SIG-M5 treated with dmso at 0.1 percent for 504 hours (cell line): ENCODE measurements around the gene DNAH6.
A peak's percentile ranks its signal among the peaks of the same experiment; 100 is the strongest.

Experiments
- DNase-seq: peaks from one replicate; lab custom pipeline; 2025; ENCODE audit not compliant: unreplicated experiment; lab: John Stamatoyannopoulos, UW

DNAH6 gene

DNA sequence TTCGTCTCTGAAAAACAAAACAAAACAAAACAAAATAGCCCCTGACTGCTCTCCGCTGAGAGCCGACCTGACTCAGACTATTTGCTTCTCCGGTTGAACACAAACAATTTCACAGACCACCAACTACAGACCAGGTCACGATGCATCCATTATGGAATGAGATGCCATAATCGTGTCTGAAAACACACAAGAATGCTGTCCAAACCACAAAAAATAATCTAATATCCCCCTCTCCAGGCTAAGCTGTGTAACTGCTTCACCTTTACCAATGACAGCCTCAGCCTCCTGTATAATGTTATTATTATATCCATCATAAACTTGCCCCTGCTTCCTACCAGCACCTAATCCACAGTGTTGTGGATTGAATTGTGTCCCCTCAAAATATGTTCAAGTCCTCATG is 114.7 kb downstream of the DNAH6 start:
- DNase-seq: peak; percentile 38

DNA sequence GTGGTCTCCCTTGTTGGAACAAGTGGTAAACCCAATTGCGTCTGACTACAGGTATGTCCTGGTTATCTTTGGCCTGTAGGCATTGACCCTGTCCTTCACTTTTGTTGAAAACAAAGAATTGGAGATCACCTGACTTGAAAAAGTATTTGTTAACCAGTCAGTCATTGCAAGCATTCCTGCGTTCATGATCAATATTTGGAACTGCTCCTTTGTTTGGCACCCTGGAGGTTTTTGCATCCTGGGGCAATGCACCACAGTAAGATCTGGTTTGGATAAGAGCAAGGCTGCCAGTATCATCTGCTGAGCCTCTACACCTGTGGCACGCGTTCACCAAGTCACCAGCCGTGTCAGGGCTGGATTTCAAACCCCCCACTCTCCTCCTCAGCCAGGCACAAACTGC is 115.7 kb downstream of the DNAH6 start:
- no peak for DNase-seq

DNA sequence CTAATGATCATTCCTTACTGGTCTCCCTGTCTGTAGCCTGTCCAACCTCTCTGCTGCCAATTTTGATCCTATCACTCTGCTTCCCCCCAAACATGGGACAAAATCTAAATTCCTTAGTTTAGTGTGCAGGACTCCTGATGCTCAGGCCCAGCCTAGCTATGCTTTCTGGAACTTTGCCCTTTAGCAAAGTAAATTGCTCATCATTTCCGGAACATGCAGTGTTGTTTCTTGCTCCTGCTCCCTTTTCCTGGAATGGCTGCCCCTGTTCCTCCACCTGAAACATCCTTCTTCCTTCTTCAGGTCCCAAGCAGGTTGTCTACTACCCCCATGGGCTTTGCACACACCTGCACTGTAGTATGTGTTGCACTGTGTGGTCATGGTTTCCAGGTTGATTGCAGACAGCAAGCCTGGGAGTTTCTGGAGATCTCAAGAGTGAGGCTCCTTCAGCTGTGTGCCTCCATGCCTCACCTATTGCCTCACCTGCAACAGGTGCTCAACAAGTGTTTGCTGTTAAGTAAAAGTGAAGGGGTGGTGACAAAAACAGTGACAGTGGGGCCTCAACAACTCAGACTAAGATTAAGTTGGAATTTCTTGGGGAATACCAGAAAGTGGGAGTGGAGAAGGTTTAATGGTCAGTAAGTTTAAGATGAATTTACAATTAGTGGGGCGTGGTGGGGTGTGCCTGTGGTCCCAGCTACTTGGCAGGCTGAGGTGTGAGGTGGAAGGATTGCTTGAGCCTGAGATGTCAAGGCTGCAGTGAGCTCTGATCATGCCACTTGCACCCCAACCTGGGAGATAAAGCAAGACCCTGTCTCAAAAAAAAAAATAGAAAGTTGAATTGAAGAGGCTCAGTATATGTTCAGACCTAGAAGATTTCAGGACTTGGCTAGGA is 120.0 kb downstream of the DNAH6 start:
- no peak for DNase-seq

DNA sequence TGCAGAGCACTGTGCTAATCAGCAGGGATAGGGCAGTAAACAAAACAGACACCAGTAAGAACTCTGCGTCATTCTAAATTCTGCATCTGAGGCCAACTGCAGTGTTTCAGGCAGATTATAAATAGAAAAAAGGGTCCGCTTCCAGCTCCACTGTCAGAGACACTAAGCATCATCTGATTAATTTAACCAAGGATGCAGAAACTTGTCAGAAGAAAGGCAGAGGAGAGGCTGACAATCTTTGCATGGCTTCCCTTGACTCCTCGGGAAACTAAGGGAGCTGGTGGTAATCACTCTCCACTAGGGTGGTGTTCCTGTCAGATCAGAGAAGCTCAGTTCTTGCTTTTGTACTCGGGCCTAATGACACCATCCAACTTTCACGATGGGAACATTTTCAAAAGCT is 123.5 kb downstream of the DNAH6 start:
- no peak for DNase-seq

DNA sequence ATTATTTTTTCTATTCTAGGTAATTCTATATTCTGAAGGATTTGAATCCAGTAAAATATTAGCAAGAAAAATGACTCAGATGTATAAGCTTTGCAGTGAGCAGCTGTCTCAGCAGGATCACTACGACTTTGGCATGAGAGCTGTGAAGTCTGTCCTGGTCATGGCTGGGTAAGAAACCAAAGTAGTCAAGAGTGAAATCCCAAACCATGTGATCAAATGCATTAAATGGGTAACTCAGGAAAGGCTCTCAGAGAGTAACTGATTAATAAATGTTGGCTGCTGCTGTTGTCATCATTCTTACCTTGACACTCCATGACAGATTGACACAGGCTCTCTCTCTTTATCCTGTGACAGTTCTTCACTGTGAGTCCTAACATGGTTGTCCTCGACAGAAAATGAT is 124.1 kb downstream of the DNAH6 start:
- DNase-seq: no peak

DNA sequence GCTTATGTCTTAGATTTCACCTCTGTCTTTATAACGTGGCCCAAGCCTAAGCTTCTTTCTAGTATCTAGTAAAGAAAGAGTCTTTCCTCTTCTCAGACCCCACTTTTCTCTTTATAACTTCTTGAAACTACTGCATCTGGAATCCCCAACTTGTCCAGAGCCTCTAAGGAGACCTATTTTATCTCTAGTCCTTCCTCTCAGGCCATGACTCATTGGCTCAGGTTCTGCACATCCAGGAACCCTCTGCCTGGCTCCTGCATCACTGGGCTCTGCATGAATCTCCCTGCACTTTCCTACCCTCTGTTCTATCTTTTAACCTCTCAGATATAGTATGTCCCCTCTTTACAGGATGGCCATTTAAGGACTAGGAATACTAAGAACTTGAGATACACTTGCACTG is 124.7 kb downstream of the DNAH6 start:
- no peak for DNase-seq

DNA sequence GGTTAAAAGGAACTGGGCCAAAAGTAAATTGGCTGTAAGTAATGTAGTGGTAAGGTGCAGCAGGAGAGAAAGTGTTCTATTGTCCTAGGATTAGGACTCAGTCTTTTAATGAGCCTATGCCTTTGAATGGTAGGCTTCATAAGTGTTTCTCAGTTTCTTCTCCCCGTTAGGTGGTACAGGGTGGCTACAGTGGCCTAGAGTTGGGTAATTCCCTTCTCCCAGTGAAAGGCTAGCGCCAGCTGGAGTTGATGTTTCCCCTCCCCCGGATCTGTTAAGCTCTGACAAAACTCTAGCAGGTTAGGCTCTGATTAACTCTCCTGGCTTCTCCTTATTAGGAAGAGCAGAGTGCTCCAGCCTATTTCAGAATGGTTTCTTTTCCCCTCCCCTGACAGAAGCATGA is 127.7 kb downstream of the DNAH6 start:
- DNase-seq: no peak

DNA sequence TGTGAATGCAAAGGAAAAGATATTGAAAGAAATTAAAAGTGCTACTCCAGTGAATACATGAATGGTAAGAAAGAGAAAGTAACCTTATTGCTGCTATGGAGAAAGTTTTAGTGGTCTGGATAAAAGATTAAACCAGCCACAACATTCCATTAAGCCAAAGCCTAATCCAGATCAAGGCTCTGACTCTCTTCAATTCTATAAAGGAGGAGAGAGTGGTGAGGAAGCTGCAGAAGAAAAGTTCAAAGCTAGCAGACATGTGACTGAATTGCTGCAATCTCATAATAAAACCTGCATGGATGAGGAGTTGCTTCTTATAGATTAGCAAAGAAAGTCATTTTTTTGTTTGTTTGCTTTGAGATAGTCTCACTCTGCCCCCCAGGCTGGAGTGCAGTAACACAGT is 130.2 kb downstream of the DNAH6 start:
- DNase-seq: no peak

DNA sequence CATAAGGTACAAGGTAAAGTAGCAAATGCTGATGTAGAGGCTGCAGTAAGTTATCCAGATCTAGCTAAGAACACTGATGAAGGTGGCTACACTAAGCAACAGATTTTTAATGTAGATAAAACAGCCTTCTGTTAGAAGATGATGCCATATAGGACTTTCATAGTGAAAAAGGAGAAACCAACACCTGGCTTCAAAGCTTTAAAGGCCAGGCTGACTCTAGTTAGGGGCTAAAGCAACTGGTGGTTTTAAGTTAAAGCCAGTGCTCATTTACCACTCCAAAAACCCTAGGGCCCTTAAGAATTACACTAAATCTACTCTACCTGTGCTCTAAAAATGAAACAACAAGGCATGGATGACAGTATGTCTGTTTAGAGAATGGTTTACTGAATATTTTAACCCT is 131.0 kb downstream of the DNAH6 start:
- DNase-seq: no peak

DNA sequence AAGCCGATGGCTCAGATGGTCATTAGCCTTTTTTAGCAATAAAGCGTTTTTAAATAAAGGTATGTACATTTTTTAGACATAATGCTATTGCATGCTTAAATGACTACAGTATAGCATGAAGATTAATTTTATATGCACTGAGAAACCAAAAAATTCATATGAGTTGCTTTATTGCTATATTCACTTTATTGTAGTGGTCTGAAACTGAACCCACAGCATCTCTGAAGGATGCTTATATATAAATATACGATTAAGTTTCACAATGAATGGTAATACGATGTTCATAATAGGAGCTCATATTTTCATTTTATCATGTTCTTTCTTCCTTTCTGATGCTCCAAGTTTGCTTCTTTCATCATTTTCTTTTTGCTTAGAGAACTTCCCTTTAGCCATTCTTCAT is 132.8 kb downstream of the DNAH6 start:
- DNase-seq: no peak

DNA sequence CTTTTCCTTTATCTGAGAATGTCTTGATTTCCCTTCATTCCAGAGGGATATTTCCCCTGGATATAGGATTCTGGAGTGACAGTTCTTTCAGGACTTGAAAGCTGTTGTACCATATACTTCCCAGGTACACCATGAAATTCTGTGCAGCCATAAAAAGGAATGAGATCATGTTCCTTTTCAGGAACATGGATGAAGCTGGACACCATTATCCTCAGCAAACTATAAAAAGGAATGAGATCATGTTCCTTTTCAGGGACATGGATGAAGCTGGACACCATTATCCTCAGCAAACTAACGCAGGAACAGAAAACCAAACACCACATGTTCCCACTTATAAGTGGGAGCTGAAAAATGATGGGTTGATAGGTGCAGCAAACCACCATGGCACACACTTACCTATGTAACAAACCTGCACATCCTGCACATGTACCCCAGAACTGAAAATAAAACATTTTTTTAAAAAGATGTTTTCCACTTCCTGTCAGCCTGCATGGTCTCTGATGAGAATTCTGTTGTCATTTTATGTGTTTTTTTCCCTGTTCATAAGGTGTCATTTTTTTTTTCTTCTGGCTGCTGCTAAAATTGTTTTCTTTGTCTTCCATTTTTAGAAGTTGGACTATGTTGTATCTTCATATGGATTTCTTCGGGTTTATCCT is 133.3 kb downstream of the DNAH6 start:
- no peak for DNase-seq

DNA sequence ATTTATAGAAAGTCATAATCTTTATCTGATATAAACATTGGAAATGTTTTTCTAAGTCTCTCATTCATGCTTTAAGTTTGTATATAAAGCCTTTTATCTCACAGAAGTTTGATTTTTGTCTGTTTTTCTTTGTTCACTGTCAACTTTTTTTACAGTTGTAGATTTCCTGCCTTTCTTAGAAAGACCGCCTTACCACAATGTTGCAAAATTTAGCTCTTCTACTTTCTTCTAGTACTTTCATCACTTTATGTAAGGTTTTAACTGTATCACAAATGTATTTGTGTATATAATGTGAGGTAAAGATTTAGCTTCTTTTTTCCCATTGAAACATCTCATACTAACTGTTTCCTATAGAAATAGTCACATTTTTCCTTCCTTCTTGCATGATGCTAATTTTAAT is 136.1 kb downstream of the DNAH6 start:
- DNase-seq: no peak

DNA sequence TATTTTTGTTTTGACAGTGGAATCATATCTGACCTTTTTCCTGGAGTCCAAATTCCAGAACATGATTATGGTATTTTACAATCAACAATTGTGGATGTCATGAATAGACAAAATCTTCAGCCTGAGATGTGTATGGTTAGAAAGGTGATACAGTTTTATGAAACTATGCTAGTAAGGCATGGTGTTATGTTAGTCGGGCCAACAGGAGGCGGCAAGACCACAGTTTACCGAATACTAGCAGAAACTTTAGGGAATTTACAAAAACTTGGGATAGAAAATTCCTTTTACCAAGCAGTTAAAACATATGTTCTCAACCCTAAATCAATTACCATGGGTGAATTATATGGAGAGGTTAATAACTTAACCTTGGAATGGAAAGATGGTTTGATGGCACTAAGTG is 137.0 kb downstream of the DNAH6 start:
- no peak for DNase-seq

DNA sequence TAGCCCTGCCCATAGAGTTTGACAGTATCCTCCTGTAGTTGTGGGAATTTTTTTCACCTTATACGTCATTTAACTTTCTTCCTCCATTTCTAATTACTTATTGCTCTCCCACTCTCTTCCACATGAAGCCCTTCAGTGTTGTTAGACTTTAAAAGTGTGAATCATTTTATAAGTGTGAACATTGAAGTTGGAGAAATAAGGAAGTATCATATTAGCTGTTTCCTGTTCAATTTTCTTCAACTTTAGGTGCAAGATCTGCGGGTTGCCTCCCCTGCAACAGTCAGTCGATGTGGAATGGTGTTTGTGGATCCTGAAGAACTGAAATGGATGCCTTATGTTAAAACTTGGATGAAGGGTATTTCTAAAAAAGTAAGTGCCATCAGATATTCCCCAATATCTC is 138.1 kb downstream of the DNAH6 start:
- no peak for DNase-seq

DNA sequence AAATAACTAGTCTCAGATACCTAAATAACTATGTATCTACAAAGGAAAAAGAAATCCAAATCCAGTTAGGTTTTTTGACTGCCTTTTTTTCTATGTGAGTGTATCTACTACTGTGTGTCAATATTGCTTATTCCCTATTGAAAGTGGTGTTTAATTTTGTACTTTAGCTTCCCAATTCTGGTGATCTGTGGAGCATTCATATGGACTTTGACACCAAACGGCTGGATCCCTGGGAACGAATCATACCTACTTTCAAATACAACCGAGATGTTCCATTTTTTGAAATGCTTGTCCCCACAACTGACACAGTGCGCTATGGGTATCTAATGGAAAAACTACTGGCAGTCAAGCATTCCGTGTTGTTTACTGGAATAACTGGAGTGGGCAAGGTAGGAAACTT is 152.8 kb downstream of the DNAH6 start:
- no peak for DNase-seq

DNA sequence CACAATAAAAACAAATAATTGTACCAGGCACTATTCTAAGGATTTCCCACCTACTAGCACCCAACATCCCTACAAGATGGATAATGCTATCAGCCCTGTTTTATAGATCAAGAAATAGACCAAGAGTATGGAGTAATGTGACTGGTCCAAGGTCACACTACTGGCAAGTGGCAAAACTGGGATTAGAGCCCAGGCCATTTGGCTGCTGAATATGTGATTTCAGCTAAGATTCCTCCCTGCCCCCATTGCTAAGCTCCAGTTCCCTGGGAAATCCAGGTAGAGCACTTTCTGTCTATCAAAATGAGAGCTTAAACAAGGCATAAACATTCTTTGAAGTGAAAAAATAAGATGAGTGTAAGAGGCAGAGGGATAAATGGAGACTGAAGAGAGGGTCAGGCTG is 157.8 kb downstream of the DNAH6 start:
- no peak for DNase-seq

DNA sequence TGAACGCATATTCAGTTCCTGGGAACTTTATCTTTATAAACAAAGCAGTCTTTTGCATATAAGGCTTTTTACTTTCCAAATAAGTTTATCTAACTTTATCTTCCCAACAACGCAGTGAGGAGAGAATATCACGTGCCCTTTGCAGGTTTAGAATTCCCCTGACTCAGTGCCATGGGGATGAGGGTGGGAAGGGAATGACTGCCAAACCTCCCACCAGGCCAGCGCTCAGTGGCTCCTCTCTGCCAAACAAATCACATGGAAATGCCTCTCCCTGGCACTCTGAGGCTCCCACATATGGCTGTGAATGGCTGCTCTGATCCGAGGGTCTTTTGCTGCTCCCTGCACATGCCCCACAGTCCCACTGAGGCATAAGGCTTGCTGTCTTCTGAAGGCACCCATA is 158.3 kb downstream of the DNAH6 start:
- DNase-seq: no peak

DNA sequence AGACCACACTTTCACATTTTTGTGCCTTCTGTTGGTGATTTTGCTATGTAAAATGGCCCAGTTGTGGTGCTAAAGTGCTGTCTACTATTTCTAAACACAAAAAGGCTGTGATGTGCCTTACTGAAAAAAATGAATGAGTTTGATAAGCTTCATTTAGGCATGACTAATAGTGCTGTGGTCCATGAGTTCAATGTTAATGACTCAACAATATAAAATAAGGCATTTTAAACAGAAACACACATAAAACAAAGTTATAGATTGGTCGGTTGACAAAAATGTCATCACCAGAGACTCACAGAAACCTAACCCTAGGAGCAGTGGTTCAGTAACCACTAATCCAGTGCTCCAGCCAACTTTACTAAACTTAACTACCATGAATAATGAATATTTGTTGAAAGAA is 160.0 kb downstream of the DNAH6 start:
- DNase-seq: no peak

DNA sequence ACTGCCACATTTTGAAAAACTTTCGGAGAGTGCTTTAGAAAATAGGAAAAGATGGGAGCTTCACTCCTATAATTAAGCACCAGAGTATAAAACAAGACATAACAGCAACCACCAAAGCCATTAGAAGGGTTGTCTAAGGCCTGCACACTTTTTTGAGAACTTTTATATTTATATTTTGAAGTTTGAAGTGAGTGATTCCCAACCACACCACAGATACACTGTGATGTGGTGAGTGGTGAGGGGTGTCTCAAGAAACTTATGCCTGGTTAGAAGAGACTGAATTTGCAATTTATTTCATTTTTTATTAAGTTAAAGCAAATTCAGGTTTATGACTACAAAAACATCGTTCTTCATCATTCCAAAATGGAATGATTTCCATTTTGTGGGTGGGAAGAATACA is 161.9 kb downstream of the DNAH6 start:
- DNase-seq: no peak

DNA sequence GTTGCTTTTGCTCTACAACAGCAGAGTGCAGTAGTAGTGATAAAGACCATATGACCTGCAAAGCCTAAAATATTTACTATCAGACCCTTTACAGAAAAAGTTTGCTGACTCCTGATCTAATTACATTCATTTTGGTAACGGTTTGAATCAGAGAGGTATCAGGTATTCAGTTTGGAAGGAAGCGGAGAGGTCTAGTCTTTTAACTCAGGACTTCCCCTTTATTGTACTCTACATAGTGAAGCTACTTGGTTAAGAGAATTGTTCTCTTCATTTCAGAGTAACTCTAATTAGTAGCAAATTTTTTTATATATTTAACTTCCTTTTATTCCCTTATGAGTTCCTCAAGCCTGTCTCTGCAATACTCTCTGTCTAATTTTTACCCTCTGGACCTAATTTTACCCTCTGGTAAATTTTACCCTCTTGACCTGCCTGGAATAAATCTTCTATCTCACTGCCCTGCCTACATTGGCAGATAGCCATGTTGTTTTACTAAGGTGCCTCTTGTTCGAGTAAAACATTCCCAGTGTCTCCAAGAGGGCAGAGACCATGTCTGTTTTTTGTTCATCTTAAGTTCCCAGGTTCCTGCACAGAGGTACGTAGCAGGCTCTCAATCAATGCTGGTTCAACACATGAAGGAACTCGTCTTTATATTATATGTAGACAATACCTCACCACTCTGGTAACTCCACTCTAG is 170.6 kb downstream of the DNAH6 start:
- DNase-seq: no peak

DNA sequence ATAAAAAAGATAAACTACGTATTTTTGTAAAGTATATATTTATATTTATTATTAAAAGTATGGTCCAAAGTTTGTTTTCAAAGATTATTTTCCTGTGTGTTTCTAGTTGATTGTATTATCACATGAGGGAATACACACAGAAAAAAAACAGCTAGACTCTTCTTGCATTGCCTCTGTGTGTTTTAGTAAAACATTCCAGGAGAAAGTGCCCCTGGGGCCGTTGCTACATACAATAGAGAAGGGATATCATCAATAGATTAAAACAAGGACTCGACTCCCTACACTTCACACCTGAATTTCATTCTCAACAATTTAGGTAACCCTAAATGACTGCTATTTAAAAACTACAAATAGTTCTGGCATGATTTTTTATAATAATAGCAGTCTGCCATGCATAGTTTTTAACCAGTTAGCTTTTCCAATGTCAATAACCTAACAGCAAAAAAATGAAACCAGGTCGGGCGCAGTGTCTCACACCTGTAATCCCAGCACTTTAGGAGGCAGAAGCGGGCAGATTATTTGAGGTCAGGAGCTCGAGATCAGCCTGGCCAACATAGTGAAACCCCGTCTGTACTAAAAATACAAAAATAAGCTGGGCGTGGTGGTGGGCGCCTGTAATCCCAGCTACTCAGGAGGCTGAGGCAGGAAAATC is 171.3 kb downstream of the DNAH6 start:
- DNase-seq: no peak

DNA sequence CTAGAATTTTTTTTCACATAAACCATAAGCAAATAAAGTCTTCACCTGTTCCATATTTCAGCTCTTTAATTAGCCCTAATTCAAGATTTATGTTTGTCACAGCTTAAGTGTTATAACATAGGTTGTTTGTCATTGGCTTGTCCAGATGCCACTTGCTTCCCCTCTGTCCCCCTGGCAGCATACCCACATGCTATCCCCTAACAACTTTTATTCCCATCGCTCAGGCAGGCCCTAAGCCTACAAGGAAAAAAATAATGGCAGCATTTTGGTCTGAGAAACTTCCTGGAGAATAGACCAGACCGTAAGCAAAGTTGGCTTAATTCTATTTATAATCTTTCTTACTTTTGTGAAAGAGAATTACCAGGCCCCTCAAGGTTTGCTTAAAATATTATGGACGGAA is 173.9 kb downstream of the DNAH6 start:
- DNase-seq: no peak
